Ovary (tissue), 9 donors: Measurements from ENCODE around the gene PLA1A. TPM values are rescaled to one million over a fixed set of nuclear protein-coding genes. Genes with fewer than 3 reads are reported as not detected.

Experiments
- DNase-seq, 5 donors: peaks; one replicate each; pipeline ENCODE4 v3.0.0-alpha.2; 2019 to 2020
- H3K27ac ChIP-seq, 2 donors: fragments of 200-600 bp; one replicate each; pipeline versions ENCODE4 v1.5.1 to v1.8.0; 2019 to 2022
- H3K27me3 ChIP-seq: fragments of 200-600 bp; one replicate; pipeline ENCODE4 v1.8.0; 2022
- H3K36me3 ChIP-seq: fragments of 200-600 bp; sonication (generic); one replicate; pipeline ENCODE4 v1.5.1; 2019
- H3K4me1 ChIP-seq: one replicate; pipeline ENCODE4 v1.8.1; 2013; ENCODE audit warnings: mild to moderate bottlenecking, moderate library complexity; ENCODE audit not compliant: insufficient read depth
- H3K4me3 ChIP-seq: fragments of 200-600 bp; sonication (generic); one replicate; pipeline ENCODE4 v1.5.1; 2017
- H3K9me3 ChIP-seq, 2 donors: fragments of 200-600 bp in 1 of 2; sonication (generic) in 1 of 2; one replicate each; pipeline versions ENCODE4 v1.5.1 to v1.8.1; 2013 to 2019; ENCODE audit warnings: mild to moderate bottlenecking in 1 of 2, moderate library complexity in 1 of 2
- CTCF ChIP-seq, 3 donors: fragments of 450-650 bp in 2 of 3; fragments of 200-600 bp in 1 of 3; IDR thresholded peaks; one replicate each; pipeline versions ENCODE4 v1.5.1 to v1.8.0; 2016 to 2022; ENCODE audit warnings: antibody characterized with exemption in 3 of 3, mild to moderate bottlenecking in 1 of 3
- EP300 ChIP-seq: sonication (generic); formaldehyde crosslinking; IDR thresholded peaks from one replicate; pipeline ENCODE4 v1.6.1; 2017; ENCODE audit warnings: antibody characterized with exemption
- POLR2A ChIP-seq: fragments of 450-650 bp; IDR thresholded peaks from one replicate; pipeline ENCODE4 v1.6.1; 2017; ENCODE audit warnings: antibody characterized with exemption, mild to moderate bottlenecking, moderate library complexity
- WGBS, 3 donors: extraction: QIAGEN DNeasy Blood & Tissue Kit in 1 of 3; methylation state at CpG; one replicate each; pipeline versions ENCODE4 v1.1.5 to v1.1.7; 2013 to 2017; 5-methylcytosine and 5-hydroxymethylcytosine counted together
- intact Hi-C, 4 donors: fragments of 100-400 bp; cut with DNase I; formaldehyde crosslinking; loops; one replicate each; pipeline versions ENCODE4 v1.11.0 to v1.15.1; 2022 to 2023
- polyA plus RNA-seq, 2 donors: library from polyadenylated mRNA; stranded (reverse); fragments of 200-250 nt in 1 of 2; fragments of 350-450 nt in 1 of 2; fragmentation: Illumina TruSeq in 1 of 2; extraction: RNeasy Lipid Tissue Mini Kit (QIAGEN cat#74804) in 1 of 2; gene quantifications; one replicate each; pipeline ENCODE4 v1.2.3, GENCODE V29; 2013 to 2014
- total RNA-seq, 7 donors: library from RNA; depleted of rRNA in 2 of 7; stranded (reverse); fragments of >200 nt in 2 of 7; fragmentation: NEBNext Ultra II Directional in 3 of 7; extraction: Animal tissue kit (Norgen Biotek cat#: 25700) in 3 of 7; gene quantifications; one replicate each; pipeline versions ENCODE4 v1.1.0 to v1.2.4, GENCODE V29; 2016 to 2023
- donor health status: DM: no; HTN: no; CAD: no; lungs with moderate emphysema.
- donor health status: DM: no; HTN: no; CAD: no.
- donor health status: Bipolar disorder and iron deficiency.
- donor health status: DM: yes; HTN: yes; CAD: no.
- donor health status: DM: no; HTN: no; CAD: no.
- donor health status: DM: yes; HTN: yes; CAD: no.

The PLA1A gene
- total and polyA plus RNA-seq, 9 donors: 0.53 to 9.9 (median 1.5) TPM

GRCh38 chr3:119557877-119558269 is 39.8 kb upstream of the PLA1A start:
- H3K4me3 ChIP-seq: no peak overlapping the region
- H3K36me3 ChIP-seq: no peaks in the 10 kb centered on the region
- H3K4me1 ChIP-seq: no peaks in the 10 kb centered on the region
- H3K27me3 ChIP-seq: no peaks in the 10 kb centered on the region
- H3K9me3 ChIP-seq: no peaks in the 10 kb centered on the region
- intact Hi-C loops: no loop called here
- no peak for TF ChIP-seq POLR2A
- no peak for TF ChIP-seq EP300
- TF ChIP-seq CTCF (IDR thresholded peaks at IDR 0.05): no peak
- no peak for DNase-seq
- no peak overlapping the region for H3K27ac ChIP-seq
- WGBS, 3 donors: 78 to 81% (median 78%) methylated on average over 3 of the region's 3 CpGs

GRCh38 chr3:119558626-119559317 is 38.9 kb upstream of the PLA1A start:
- Histone ChIP-seq H3K27ac (no peak overlapping the region), H3K4me1 (no peaks in the 10 kb centered on the region), H3K27me3 (no peaks in the 10 kb centered on the region), H3K36me3 (no peaks in the 10 kb centered on the region), H3K4me3 (no peak overlapping the region), H3K9me3 (no peaks in the 10 kb centered on the region)
- no peak for DNase-seq
- TF ChIP-seq POLR2A (no peak), EP300 (no peak), CTCF (IDR thresholded peaks at IDR 0.05) (no peak)
- 94 to 96% (median 95%) methylated on average over 9 of the region's 9 CpGs for WGBS, 3 donors
- intact Hi-C loops: no loop called here

GRCh38 chr3:119559441-119559963 is 38.2 kb upstream of the PLA1A start, which contains the start of gene CD80:
Gene CD80 (minus strand): TSS chr3:119559614. CDS start chr3:119557728, 1,886 bp downstream.
- no peaks in the 10 kb centered on the region for H3K36me3 ChIP-seq
- TF ChIP-seq EP300: no peak
- no peak for TF ChIP-seq POLR2A
- TF ChIP-seq CTCF (IDR thresholded peaks at IDR 0.05): no peak
- 32 to 45% (median 43%) methylated on average over 7 of the region's 7 CpGs for WGBS, 3 donors
- no peaks in the 10 kb centered on the region for H3K4me1 ChIP-seq
- intact Hi-C loops: no loop called here
- DNase-seq: no peak
- H3K27ac ChIP-seq: no peak within 1 kb of the TSS
- no peaks in the 10 kb centered on the region for H3K9me3 ChIP-seq
- no peaks in the 10 kb centered on the region for H3K27me3 ChIP-seq
- no peak within 1 kb of the TSS for H3K4me3 ChIP-seq

- TF ChIP-seq CTCF (IDR thresholded peaks at IDR 0.05) (no peak), POLR2A (no peak), EP300 (no peak)
- 71 to 92% (median 80%) methylated on average over 5 of the region's 5 CpGs for WGBS, 3 donors
- no peak overlapping the region for H3K4me3 ChIP-seq
- intact Hi-C loops: no loop called here
- H3K36me3 ChIP-seq: no peaks in the 10 kb centered on the region
- H3K4me1 ChIP-seq: no peaks in the 10 kb centered on the region
- no peak overlapping the region for H3K27ac ChIP-seq
- no peak for DNase-seq
- no peaks in the 10 kb centered on the region for H3K9me3 ChIP-seq
- no peaks in the 10 kb centered on the region for H3K27me3 ChIP-seq
Measured at GRCh38 chr3:119560160-119560559, 37.5 kb upstream of the PLA1A start.
